Thyroid gland (tissue), 4 donors: ENCODE data around the gene ACP7.

Source experiments
- POLR2A ChIP-seq, 2 donors: fragments of 450-650 bp; IDR thresholded peaks; one replicate each; pipeline ENCODE4 v1.6.1; 2017; ENCODE audit warnings: antibody characterized with exemption in 2 of 2, mild to moderate bottlenecking in 2 of 2, moderate library complexity in 1 of 2
- TF ChIP-seq, protein P1 (sequence below), 6 experiments: fragments of 200-600 bp in 3 of 6; fragments of 450-650 bp in 3 of 6; sonication (generic) in 3 of 6; IDR thresholded peaks; one replicate each; pipeline ENCODE4 v1.5.1; 2016 to 2019; ENCODE audit warnings: antibody characterized with exemption in 6 of 6, mild to moderate bottlenecking in 2 of 6, inconsistent platforms in 1 of 6, moderate library complexity in 1 of 6

DNA sequence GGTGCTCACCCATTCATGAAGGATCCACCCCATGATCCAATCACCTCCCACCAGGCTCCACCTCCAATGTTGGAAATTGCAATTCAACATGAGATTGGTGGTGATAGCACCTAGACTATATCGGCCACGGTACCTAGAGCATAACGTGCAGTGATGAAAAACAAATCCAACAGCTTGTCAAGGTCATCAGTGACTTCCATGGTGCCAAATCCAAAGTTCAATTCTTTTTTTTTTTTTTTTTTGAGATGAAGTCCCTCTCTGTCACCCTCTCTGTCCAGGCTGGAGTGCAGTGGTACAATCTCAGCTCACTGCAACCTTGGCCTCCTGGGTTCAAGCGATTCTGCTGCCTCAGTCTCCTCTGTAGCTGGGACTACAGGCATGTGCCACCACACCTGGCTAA lies 17.1 kb upstream of the ACP7 start:
- no peak for TF ChIP-seq POLR2A (IDR thresholded peaks at IDR 0.05)
- TF ChIP-seq, protein P1, sequence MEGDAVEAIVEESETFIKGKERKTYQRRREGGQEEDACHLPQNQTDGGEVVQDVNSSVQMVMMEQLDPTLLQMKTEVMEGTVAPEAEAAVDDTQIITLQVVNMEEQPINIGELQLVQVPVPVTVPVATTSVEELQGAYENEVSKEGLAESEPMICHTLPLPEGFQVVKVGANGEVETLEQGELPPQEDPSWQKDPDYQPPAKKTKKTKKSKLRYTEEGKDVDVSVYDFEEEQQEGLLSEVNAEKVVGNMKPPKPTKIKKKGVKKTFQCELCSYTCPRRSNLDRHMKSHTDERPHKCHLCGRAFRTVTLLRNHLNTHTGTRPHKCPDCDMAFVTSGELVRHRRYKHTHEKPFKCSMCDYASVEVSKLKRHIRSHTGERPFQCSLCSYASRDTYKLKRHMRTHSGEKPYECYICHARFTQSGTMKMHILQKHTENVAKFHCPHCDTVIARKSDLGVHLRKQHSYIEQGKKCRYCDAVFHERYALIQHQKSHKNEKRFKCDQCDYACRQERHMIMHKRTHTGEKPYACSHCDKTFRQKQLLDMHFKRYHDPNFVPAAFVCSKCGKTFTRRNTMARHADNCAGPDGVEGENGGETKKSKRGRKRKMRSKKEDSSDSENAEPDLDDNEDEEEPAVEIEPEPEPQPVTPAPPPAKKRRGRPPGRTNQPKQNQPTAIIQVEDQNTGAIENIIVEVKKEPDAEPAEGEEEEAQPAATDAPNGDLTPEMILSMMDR (IDR thresholded peaks at IDR 0.05), result no peak
